H9 (cell line): Measurements from ENCODE around the gene MSH3. TPM values are rescaled to one million over a fixed set of nuclear protein-coding genes. Genes with fewer than 3 reads are reported as not detected.

Experiments used
- DNase-seq: peaks from one replicate; pipeline ENCODE4 v3.0.0-alpha.2; 2017
- H2AFZ ChIP-seq: one replicate; pipeline ENCODE4 v1.6.1; 2013; ENCODE audit warnings: mild to moderate bottlenecking, low read length, control low read depth, moderate library complexity
- H2AK5ac ChIP-seq: 2 replicates; pipeline ENCODE4 v1.6.1; 2013; ENCODE audit warnings: low read length, control low read depth, mixed read lengths; ENCODE audit not compliant: insufficient read length
- H2BK120ac ChIP-seq: one replicate; pipeline ENCODE4 v1.6.1; 2013; ENCODE audit warnings: low read depth, mild to moderate bottlenecking, low read length, control low read depth, inconsistent platforms; ENCODE audit not compliant: poor library complexity, severe bottlenecking
- H2BK12ac ChIP-seq: 2 replicates; pipeline ENCODE4 v1.6.1; 2013; ENCODE audit warnings: low read length, control low read depth, mixed read lengths, low read depth; ENCODE audit not compliant: insufficient read length
- H2BK15ac ChIP-seq: 2 replicates; pipeline ENCODE4 v1.6.1; 2013; ENCODE audit warnings: low read depth, low read length, control low read depth
- H2BK20ac ChIP-seq: one replicate; pipeline ENCODE4 v1.6.1; 2013; ENCODE audit warnings: low read depth, mild to moderate bottlenecking, low read length, control low read depth, inconsistent platforms; ENCODE audit not compliant: poor library complexity, severe bottlenecking
- H2BK5ac ChIP-seq: 2 replicates; pipeline ENCODE4 v1.6.1; 2013; ENCODE audit warnings: low read length, control low read depth, mixed read lengths; ENCODE audit not compliant: insufficient read length
- H3K14ac ChIP-seq: 2 replicates; pipeline ENCODE4 v1.6.1; 2013; ENCODE audit warnings: low read length, control low read depth; ENCODE audit not compliant: insufficient read depth
- H3K18ac ChIP-seq: 2 replicates; pipeline ENCODE4 v1.6.1; 2013; ENCODE audit warnings: low read depth, mild to moderate bottlenecking, mixed read lengths, low read length, control low read depth; ENCODE audit not compliant: insufficient read length
- H3K23ac ChIP-seq: 2 replicates; pipeline ENCODE4 v1.6.1; 2013; ENCODE audit warnings: low read length, control low read depth, mixed read lengths, low read depth; ENCODE audit not compliant: insufficient read length
- H3K23me2 ChIP-seq: 2 replicates; pipeline ENCODE4 v1.6.1; 2013; ENCODE audit warnings: low read depth, mild to moderate bottlenecking, mixed read lengths, low read length, control low read depth; ENCODE audit not compliant: insufficient read length, poor library complexity, severe bottlenecking
- H3K27ac ChIP-seq: 2 replicates; pipeline ENCODE4 v1.5.1; 2013; ENCODE audit warnings: low read length, control low read depth, mixed read lengths, low read depth; ENCODE audit not compliant: insufficient read length
- H3K27me3 ChIP-seq: 2 replicates; pipeline ENCODE4 v1.6.1; 2013; ENCODE audit warnings: low read length, control low read depth, inconsistent platforms; ENCODE audit not compliant: insufficient read depth
- H3K4ac ChIP-seq: 2 replicates; pipeline ENCODE4 v1.6.1; 2013; ENCODE audit warnings: low read depth, mild to moderate bottlenecking, control low read depth, inconsistent platforms, low read length, moderate library complexity
- H3K4me1 ChIP-seq: 2 replicates; pipeline ENCODE4 v1.6.1; 2013; ENCODE audit warnings: low read length, control low read depth, inconsistent platforms; ENCODE audit not compliant: insufficient read depth
- H3K4me2 ChIP-seq: 2 replicates; pipeline ENCODE4 v1.6.1; 2013; ENCODE audit warnings: low read length, control low read depth, mixed read lengths; ENCODE audit not compliant: insufficient read length, insufficient read depth
- H3K56ac ChIP-seq: 2 replicates; pipeline ENCODE4 v1.6.1; 2013; ENCODE audit warnings: low read depth, mild to moderate bottlenecking, mixed read lengths, low read length, control low read depth; ENCODE audit not compliant: insufficient read length
- H3K79me1 ChIP-seq: 2 replicates; pipeline ENCODE4 v1.6.1; 2013; ENCODE audit warnings: low read depth, mild to moderate bottlenecking, moderate library complexity, low read length, control low read depth, inconsistent platforms; ENCODE audit not compliant: insufficient read depth, poor library complexity, severe bottlenecking
- H3K79me2 ChIP-seq: 2 replicates; pipeline ENCODE4 v1.6.1; 2013; ENCODE audit warnings: low read length, control low read depth, inconsistent platforms; ENCODE audit not compliant: insufficient read depth
- H3K9ac ChIP-seq: 2 replicates; pipeline ENCODE4 v1.6.1; 2013; ENCODE audit warnings: low read length, control low read depth, mixed read lengths; ENCODE audit not compliant: insufficient read length; ENCODE audit errors: extremely low read depth
- H3K9me3 ChIP-seq: one replicate; pipeline ENCODE4 v1.6.1; 2013; ENCODE audit warnings: low read depth, low read length, inconsistent platforms; ENCODE audit not compliant: control insufficient read depth
- H3T11ph ChIP-seq: one replicate; pipeline ENCODE4 v1.6.1; 2013; ENCODE audit warnings: mild to moderate bottlenecking, low read length, control low read depth, inconsistent platforms
- H4K20me1 ChIP-seq: one replicate; pipeline ENCODE4 v1.6.1; 2013; ENCODE audit not compliant: control insufficient read depth, insufficient read length, insufficient read depth
- H4K5ac ChIP-seq: 2 replicates; pipeline ENCODE4 v1.6.1; 2013; ENCODE audit warnings: low read depth, mild to moderate bottlenecking, mixed read lengths, low read length, control low read depth; ENCODE audit not compliant: insufficient read length
- H4K8ac ChIP-seq: replicated peaks from 2 replicates; pipeline ENCODE4 v1.6.1; 2013; ENCODE audit warnings: low read length, control low read depth, mixed read lengths, low read depth; ENCODE audit not compliant: insufficient read length
- H4K91ac ChIP-seq: 2 replicates; pipeline ENCODE4 v1.6.1; 2013; ENCODE audit warnings: low read depth, mild to moderate bottlenecking, moderate library complexity, mixed read lengths, low read length, control low read depth; ENCODE audit not compliant: insufficient read length
- H3K27ac Mint-ChIP-seq, 3 experiments: 2 replicates in 2 of 3; 3 replicates in 1 of 3; pipeline ENCODE4 v1.8.0; 2020 to 2021; ENCODE audit warnings: mixed read lengths in 3 of 3, mild to moderate bottlenecking in 1 of 3, moderate library complexity in 1 of 3
- H3K27me3 Mint-ChIP-seq: 2 replicates; pipeline ENCODE4 v1.8.0; 2021; ENCODE audit warnings: low read depth, mild to moderate bottlenecking, moderate library complexity, mixed read lengths
- H3K36me3 Mint-ChIP-seq, 3 experiments: 2 replicates in 2 of 3; 3 replicates in 1 of 3; pipeline ENCODE4 v1.8.0; 2020 to 2021; ENCODE audit warnings: low read depth in 3 of 3, mixed read lengths in 3 of 3; ENCODE audit not compliant: insufficient read depth in 1 of 3
- H3K4me1 Mint-ChIP-seq, 2 experiments: 2 replicates each; pipeline ENCODE4 v1.8.0; 2020; ENCODE audit warnings: mixed read lengths in 2 of 2
- H3K4me3 Mint-ChIP-seq, 2 experiments: 2 replicates in 1 of 2; 3 replicates in 1 of 2; pipeline ENCODE4 v1.8.0; 2020 to 2021; ENCODE audit warnings: mild to moderate bottlenecking in 2 of 2, mixed read lengths in 2 of 2, moderate library complexity in 1 of 2
- H3K9me3 Mint-ChIP-seq, 2 experiments: 2 replicates in 1 of 2; 3 replicates in 1 of 2; pipeline ENCODE4 v1.8.0; 2020; ENCODE audit warnings: mild to moderate bottlenecking in 2 of 2, mixed read lengths in 2 of 2, moderate library complexity in 1 of 2
- CTCF ChIP-seq: fragments of 200-600 bp; sonication (generic); conservative IDR thresholded peaks from 3 replicates; pipeline ENCODE4 v1.8.0; 2021; ENCODE audit warnings: antibody characterized with exemption, mild to moderate bottlenecking
- total RNA-seq: library from RNA; stranded (reverse); gene quantifications from 2 replicates; pipeline ENCODE4 v1.2.1, GENCODE V29; 2021

The MSH3 gene
- total RNA-seq, 1 experiment from 2014 or later: 17.3 TPM

DNA sequence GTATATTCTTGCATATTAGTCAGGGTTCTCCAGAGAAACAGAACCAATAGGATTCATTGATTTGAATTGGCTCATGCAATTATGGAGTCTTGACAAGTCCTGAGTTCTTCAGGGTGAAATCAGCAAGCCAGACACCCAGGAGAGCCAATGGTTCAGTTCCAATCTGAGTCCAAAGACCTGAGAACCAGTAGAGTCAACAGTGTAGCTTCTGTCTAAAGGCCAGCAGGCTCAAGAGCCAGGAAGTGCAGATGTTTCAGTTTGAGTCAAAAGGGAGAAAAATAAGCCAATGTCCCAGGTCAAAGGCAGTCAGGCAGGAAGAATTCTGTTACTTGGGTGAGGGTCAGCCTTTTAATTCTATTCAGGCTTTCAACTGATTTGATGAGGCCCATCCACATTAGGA, 46.6 kb upstream of the MSH3 start:
- no peak overlapping the region for H3K9ac ChIP-seq
- no peaks in the 10 kb centered on the region for H3K27me3 ChIP-seq
- no peak for DNase-seq
- H2BK15ac ChIP-seq: no peak overlapping the region
- H3K23ac ChIP-seq: no peak overlapping the region
- TF ChIP-seq CTCF: no peak
- no peaks in the 10 kb centered on the region for H3K79me2 ChIP-seq
- Mint-ChIP-seq H3K27me3 (no peaks in the 10 kb centered on the region), H3K9me3 (peaks cover 0 to 6% of the 10 kb centered on the region in 2 experiments; a peak in 3 of 5 replicates), H3K4me3 (no peak overlapping the region), H3K4me1 (no peaks in the 10 kb centered on the region), H3K36me3 (no peaks in the 10 kb centered on the region; a peak in 1 of 7 replicates), H3K27ac (no peak overlapping the region)
- no peaks in the 10 kb centered on the region for H3K79me1 ChIP-seq
- no peak overlapping the region for H2BK20ac ChIP-seq
- no peak overlapping the region for H2BK12ac ChIP-seq
- H3K9me3 ChIP-seq: no peaks in the 10 kb centered on the region
- H3K14ac ChIP-seq: no peak overlapping the region
- H3K4ac ChIP-seq: no peak overlapping the region
- no peaks in the 10 kb centered on the region for H4K20me1 ChIP-seq
- H3K4me2 ChIP-seq: no peak overlapping the region
- H3K27ac ChIP-seq: no peak overlapping the region
- no peaks in the 10 kb centered on the region for H3K4me1 ChIP-seq
- H2BK120ac ChIP-seq: no peak overlapping the region
- H3K23me2 ChIP-seq: no peaks in the 10 kb centered on the region
- H2AK5ac ChIP-seq: no peak overlapping the region
- no peak overlapping the region for H3K18ac ChIP-seq
- no peak overlapping the region for H3K56ac ChIP-seq
- no peak overlapping the region for H2AFZ ChIP-seq
- H4K91ac ChIP-seq: no peak overlapping the region
- no peak overlapping the region for H3T11ph ChIP-seq
- H4K5ac ChIP-seq: no peak overlapping the region
- H4K8ac ChIP-seq: no peak overlapping the region
- no peak overlapping the region for H2BK5ac ChIP-seq
